HepG2 (cell line): ENCODE data around the gene SGIP1. TPM values are rescaled to one million over a fixed set of nuclear protein-coding genes. Genes with fewer than 3 reads are reported as not detected.

Experiments used
- ATAC-seq: fragments of 200-7000 bp; cut with Tn5 transposase; 3 replicates; pipeline ENCODE4 v1.9.1; 2020; ENCODE audit warnings: mild to moderate bottlenecking, moderate library complexity
- BruUV-seq: library from RNA; stranded (reverse); fragments of 400-500 nt; replicated peaks from 2 replicates; lab custom pipeline; 2021; lab: Mats Ljungman, UMichigan
- CTCF ChIA-PET: fragments of 300-600 bp; formaldehyde crosslinking; extraction: SDS; loops from one replicate; lab custom pipeline; 2021; ENCODE audit warnings: low total read pairs, inconsistent platforms, low intra/inter-chr PET ratio; lab: Yijun Ruan, JAX
- POLR2A ChIA-PET: fragments of 350-600 bp; sonication (Branson Sonifier 250); formaldehyde crosslinking; loops from one replicate; lab custom pipeline; 2020; ENCODE audit warnings: antibody characterized with exemption, inconsistent platforms; lab: Yijun Ruan, JAX
- DNase-seq: peaks from one replicate; pipeline ENCODE4 v3.0.0-alpha.2; 2015; ENCODE audit warnings: low spot score
- FAIRE-seq: peaks from 3 replicates; lab custom pipeline; 2011; peaks lifted over from hg19 to GRCh38; lab: Jason Lieb, UNC
- H2AFZ ChIP-seq: one replicate; pipeline ENCODE4 v1.6.1; 2011; ENCODE audit warnings: low read length, inconsistent platforms
- H3K27ac ChIP-seq: fragments of 300-600 bp; 3 replicates; pipeline ENCODE4 v1.8.0; 2011; ENCODE audit warnings: mixed run types, mild to moderate bottlenecking, mixed read lengths, low read length, inconsistent platforms; ENCODE audit not compliant: insufficient read depth; ENCODE audit errors: extremely low read length
- H3K27me3 ChIP-seq, 2 experiments: fragments of 200-600 bp in 1 of 2; 2 replicates in 1 of 2; 3 replicates in 1 of 2; pipeline versions ENCODE4 v1.6.0 to v1.8.0; 2011; ENCODE audit warnings: low read length in 2 of 2, mild to moderate bottlenecking in 2 of 2, moderate library complexity in 2 of 2, inconsistent platforms in 1 of 2; ENCODE audit not compliant: insufficient read depth in 2 of 2, control insufficient read depth in 1 of 2
- H3K36me3 ChIP-seq, 2 experiments: fragments of 200-600 bp in 1 of 2; replicated peaks in 1 of 2; 2 replicates in 1 of 2; 3 replicates in 1 of 2; pipeline versions ENCODE4 v1.5.1 to v1.8.0; 2011; ENCODE audit warnings: low read length in 2 of 2, inconsistent platforms in 1 of 2; ENCODE audit not compliant: insufficient read depth in 2 of 2, control insufficient read depth in 1 of 2
- H3K4me1 ChIP-seq: 2 replicates; pipeline ENCODE4 v1.5.1; 2012; ENCODE audit warnings: low read length, inconsistent platforms; ENCODE audit not compliant: insufficient read depth
- H3K4me2 ChIP-seq: 2 replicates; pipeline ENCODE4 v1.6.0; 2011; ENCODE audit warnings: low read depth, low read length, inconsistent platforms
- H3K4me3 ChIP-seq, 3 experiments: fragments of 200-600 bp in 1 of 3; sonication (generic), shearing (Covaris generic) in 1 of 3; replicated peaks in 1 of 3; 2 replicates each; pipeline ENCODE4 v1.5.1; 2011 to 2016; ENCODE audit warnings: low read length in 3 of 3, inconsistent platforms in 2 of 3, low read depth in 2 of 3, mild to moderate bottlenecking in 2 of 3, control low read depth in 1 of 3, mixed read lengths in 1 of 3; ENCODE audit not compliant: insufficient read depth in 1 of 3
- H3K79me2 ChIP-seq: one replicate; pipeline ENCODE4 v1.6.1; 2011; ENCODE audit warnings: low read length, inconsistent platforms; ENCODE audit not compliant: insufficient read depth
- H3K9ac ChIP-seq: 2 replicates; pipeline ENCODE4 v1.6.0; 2011; ENCODE audit warnings: mild to moderate bottlenecking, low read depth, low read length, inconsistent platforms; ENCODE audit not compliant: insufficient read depth
- H3K9me3 ChIP-seq: 2 replicates; pipeline ENCODE4 v1.5.1; 2012; ENCODE audit warnings: mild to moderate bottlenecking, low read length
- H4K20me1 ChIP-seq: 2 replicates; pipeline ENCODE4 v1.6.0; 2011; ENCODE audit warnings: inconsistent platforms, mild to moderate bottlenecking, low read length, moderate library complexity; ENCODE audit not compliant: insufficient read depth
- CENPX ChIP-seq: sonication (generic); formaldehyde crosslinking; IDR thresholded peaks from 2 replicates; pipeline ENCODE4 v1.9.0; 2021; ENCODE audit warnings: mild to moderate bottlenecking, missing genetic modification reagents, moderate library complexity
- GLI4 ChIP-seq: sonication (generic); formaldehyde crosslinking; IDR thresholded peaks from 2 replicates; pipeline ENCODE4 v1.5.1; 2020; ENCODE audit warnings: missing genetic modification reagents, mild to moderate bottlenecking, moderate library complexity, borderline replicate concordance
- NRL ChIP-seq: sonication (generic); formaldehyde crosslinking; IDR thresholded peaks from 2 replicates; pipeline ENCODE4 v1.5.0; 2020; ENCODE audit warnings: missing genetic modification reagents, mild to moderate bottlenecking, moderate library complexity, borderline replicate concordance
- PCBP1 ChIP-seq: fragments of 200-400 bp; formaldehyde crosslinking; IDR thresholded peaks from 2 replicates; pipeline ENCODE4 v1.6.1; 2017; ENCODE audit warnings: mild to moderate bottlenecking, low read depth, low read length, borderline replicate concordance
- PITX1 ChIP-seq: sonication (generic); formaldehyde crosslinking; IDR thresholded peaks from 2 replicates; pipeline ENCODE4 v1.5.1; 2020; ENCODE audit warnings: mild to moderate bottlenecking, missing genetic modification reagents
- POLR2A ChIP-seq, 2 experiments: IDR thresholded peaks; 2 replicates each; pipeline ENCODE4 v1.6.1; 2011; ENCODE audit warnings: low read depth in 2 of 2, low read length in 2 of 2, mild to moderate bottlenecking in 1 of 2, moderate library complexity in 1 of 2; ENCODE audit not compliant: insufficient read depth in 1 of 2
- RBFOX2 ChIP-seq: fragments of 200-400 bp; formaldehyde crosslinking; IDR thresholded peaks from 2 replicates; pipeline ENCODE4 v1.6.1; 2017; ENCODE audit warnings: low read depth, mild to moderate bottlenecking, low read length
- SMARCE1 ChIP-seq: fragments of 450-650 bp; IDR thresholded peaks from 2 replicates; pipeline ENCODE4 v1.6.1; 2017; ENCODE audit warnings: borderline replicate concordance
- TAF1 ChIP-seq: sonication (generic); formaldehyde crosslinking; IDR thresholded peaks from 2 replicates; pipeline ENCODE4 v1.4.0; 2020; ENCODE audit warnings: missing genetic modification reagents
- THAP11 ChIP-seq: IDR thresholded peaks from 2 replicates; pipeline ENCODE4 v1.6.1; 2016; ENCODE audit warnings: missing biosample characterization, missing genetic modification reagents
- U2AF1 ChIP-seq: fragments of 200-400 bp; formaldehyde crosslinking; optimal IDR thresholded peaks from 2 replicates; pipeline ENCODE3; 2017; ENCODE audit warnings: mild to moderate bottlenecking, low read depth, low read length
- ZNF121 ChIP-seq: sonication (generic); formaldehyde crosslinking; IDR thresholded peaks from 2 replicates; pipeline ENCODE4 v1.5.0; 2020; ENCODE audit warnings: mild to moderate bottlenecking, missing genetic modification reagents
- ZNF709 ChIP-seq: sonication (generic); formaldehyde crosslinking; IDR thresholded peaks from 2 replicates; pipeline ENCODE4 v1.5.0; 2020; ENCODE audit warnings: mild to moderate bottlenecking, missing genetic modification reagents
- WGBS: methylation state at CpG from one replicate; pipeline ENCODE4 v1.1.6; 2017; ENCODE audit warnings: low lambda C conversion rate; 5-methylcytosine and 5-hydroxymethylcytosine counted together
- in situ Hi-C: cut with HindIII; loops from 2 replicates; pipeline ENCODE4 v1.10.0; 2017; ENCODE audit warnings: low pct_unique_long_range_greater_than_20kb; ENCODE audit not compliant: extremely low pct_ligation_motif_present
- intact Hi-C: fragments of 100-400 bp; cut with micrococcal nuclease; formaldehyde crosslinking; loops from one replicate; pipeline ENCODE4 v1.10.0; 2022; ENCODE audit not compliant: unreplicated experiment
- polyA plus RNA-seq, 8 experiments: library from polyadenylated mRNA; depleted of rRNA in 3 of 8; stranded (reverse) in 7 of 8; unstranded in 1 of 8; fragments of >200 nt; fragmentation: Illumina TruSeq in 4 of 8; extraction: Trizol in 4 of 8; gene quantifications; 2 replicates each; pipeline versions ENCODE4 v1.2.1 to v1.2.3, GENCODE V29; 2011 to 2016; ENCODE audit warnings: low read depth in 4 of 8, missing spikeins in 1 of 8, mixed read lengths in 1 of 8; ENCODE audit not compliant: insufficient read depth in 1 of 8
- total RNA-seq, 5 experiments: library from RNA; depleted of rRNA; stranded (reverse); fragments of >200 nt; fragmentation: Illumina TruSeq; extraction: Trizol; gene quantifications; 2 replicates each; pipeline ENCODE4 v1.2.3, GENCODE V29; 2016; ENCODE audit warnings: low read depth in 1 of 5
- TF ChIP-seq, protein P1 (sequence below): sonication (generic); formaldehyde crosslinking; IDR thresholded peaks from 2 replicates; pipeline ENCODE4 v1.4.0; 2020; ENCODE audit warnings: mild to moderate bottlenecking, missing genetic modification reagents, borderline replicate concordance
- TF ChIP-seq, protein P2 (sequence below): sonication (generic); formaldehyde crosslinking; IDR thresholded peaks from 2 replicates; pipeline ENCODE4 v1.4.0; 2020; ENCODE audit warnings: missing genetic modification reagents; ENCODE audit errors: not compliant biosample characterization

Gene SGIP1
- total and polyA plus RNA-seq, 2 of the 13 experiments (the other 11 are each of a cell fraction or from before 2014, with no cell fraction given) = not detected

DNA sequence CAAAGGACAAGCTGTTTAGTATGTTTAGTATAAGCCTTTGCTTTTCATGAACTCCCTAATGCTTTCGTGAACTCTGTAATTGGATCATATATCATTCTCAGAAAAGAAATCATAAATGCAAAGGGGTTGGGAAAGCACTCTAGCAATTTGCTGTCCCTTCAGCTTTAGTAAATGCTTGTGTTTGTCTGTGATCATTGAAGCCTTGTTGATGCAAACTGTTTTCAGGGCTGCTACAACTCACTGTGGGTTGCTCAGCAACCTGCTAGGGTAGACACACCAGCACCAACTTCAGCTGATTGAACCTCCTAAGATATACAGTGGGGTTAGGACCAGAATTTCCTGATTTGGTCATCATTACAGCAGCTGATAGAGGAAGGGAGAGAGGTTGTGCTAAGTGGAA, 95.0 kb downstream of the SGIP1 start (continued):
- TF ChIP-seq NRL (CRISPR knock-in tag) (no peak), POLR2A (IDR thresholded peaks at IDR 0.05; ENCODE audit: insufficient read depth in 1 of 2, low read depth in 2 of 2, low read length in 2 of 2) (no peak), TAF1 (no peak)

DNA sequence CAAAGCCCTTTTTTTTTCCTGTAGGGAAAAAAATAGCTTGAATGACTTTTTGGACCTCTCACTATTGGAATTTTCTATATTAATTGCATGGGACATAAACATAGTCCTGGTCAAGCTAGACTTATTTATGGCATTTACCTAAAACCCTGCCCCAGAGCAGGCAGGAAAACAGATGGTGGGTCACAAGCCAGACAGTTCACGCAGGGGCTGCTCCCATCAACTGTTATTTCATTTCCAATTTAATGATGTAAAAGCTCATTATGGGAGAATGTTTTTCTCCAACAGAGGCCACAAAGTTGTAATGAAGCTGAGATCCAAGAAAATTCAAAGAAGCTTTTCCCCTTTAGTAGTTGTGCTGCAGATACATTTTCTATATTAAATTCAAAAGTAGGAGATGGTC, 99.2 kb downstream of the SGIP1 start:
- POLR2A ChIA-PET = no interaction called here
- no peaks in the 10 kb centered on the region for H3K36me3 ChIP-seq
- WGBS = 5% methylated on average over 1 of the region's 1 CpG
- no peaks in the 10 kb centered on the region for H3K27me3 ChIP-seq
- FAIRE-seq (no peak), DNase-seq (no peak), ATAC-seq (no peak)
- no peaks in the 10 kb centered on the region for H3K9me3 ChIP-seq
- no peak overlapping the region for H3K4me2 ChIP-seq
- no peak overlapping the region for H2AFZ ChIP-seq
- H3K9ac ChIP-seq = no peak overlapping the region
- BruUV-seq = no TSS peak
- no peaks in the 10 kb centered on the region for H4K20me1 ChIP-seq
- CTCF ChIA-PET = no interaction called here
- intact Hi-C loops = no loop called here
- no peak for TF ChIP-seq ZNF121
- no peak for TF ChIP-seq PITX1
- TF ChIP-seq, protein P1, sequence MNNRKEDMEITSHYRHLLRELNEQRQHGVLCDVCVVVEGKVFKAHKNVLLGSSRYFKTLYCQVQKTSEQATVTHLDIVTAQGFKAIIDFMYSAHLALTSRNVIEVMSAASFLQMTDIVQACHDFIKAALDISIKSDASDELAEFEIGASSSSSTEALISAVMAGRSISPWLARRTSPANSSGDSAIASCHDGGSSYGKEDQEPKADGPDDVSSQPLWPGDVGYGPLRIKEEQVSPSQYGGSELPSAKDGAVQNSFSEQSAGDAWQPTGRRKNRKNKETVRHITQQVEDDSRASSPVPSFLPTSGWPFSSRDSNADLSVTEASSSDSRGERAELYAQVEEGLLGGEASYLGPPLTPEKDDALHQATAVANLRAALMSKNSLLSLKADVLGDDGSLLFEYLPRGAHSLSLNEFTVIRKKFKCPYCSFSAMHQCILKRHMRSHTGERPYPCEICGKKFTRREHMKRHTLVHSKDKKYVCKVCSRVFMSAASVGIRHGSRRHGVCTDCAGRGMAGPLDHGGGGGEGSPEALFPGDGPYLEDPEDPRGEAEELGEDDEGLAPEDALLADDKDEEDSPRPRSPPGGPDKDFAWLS (CRISPR knock-in tag) = no peak
- TF ChIP-seq, protein P2, sequence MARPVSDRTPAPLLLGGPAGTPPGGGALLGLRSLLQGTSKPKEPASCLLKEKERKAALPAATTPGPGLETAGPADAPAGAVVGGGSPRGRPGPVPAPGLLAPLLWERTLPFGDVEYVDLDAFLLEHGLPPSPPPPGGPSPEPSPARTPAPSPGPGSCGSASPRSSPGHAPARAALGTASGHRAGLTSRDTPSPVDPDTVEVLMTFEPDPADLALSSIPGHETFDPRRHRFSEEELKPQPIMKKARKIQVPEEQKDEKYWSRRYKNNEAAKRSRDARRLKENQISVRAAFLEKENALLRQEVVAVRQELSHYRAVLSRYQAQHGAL (CRISPR knock-in tag) = no peak
- no peak for TF ChIP-seq GLI4 (CRISPR knock-in tag)
- TF ChIP-seq U2AF1 = no peak
- no peak for TF ChIP-seq CENPX (CRISPR knock-in tag)
- TF ChIP-seq THAP11 = no peak
- TF ChIP-seq PCBP1 = no peak
- TF ChIP-seq RBFOX2 = no peak
- TF ChIP-seq SMARCE1 = no peak
- no peak for TF ChIP-seq ZNF709 (CRISPR knock-in tag)
- TF ChIP-seq, all 625 proteins: peak for 0
- in situ Hi-C loops = no loop called here
- no peak overlapping the region for H3K4me3 ChIP-seq
- H3K79me2 ChIP-seq = no peaks in the 10 kb centered on the region
- no peaks in the 10 kb centered on the region for H3K4me1 ChIP-seq
- no peak overlapping the region for H3K27ac ChIP-seq
